ENCODE results near the gene ZNF296.

GRCh38 chr19:45050036-45050435 lies 26.2 kb downstream of the ZNF296 start:
- no peak for TF ChIP-seq CTCF (IDR thresholded peaks at IDR 0.05)
- no peak for TF ChIP-seq POLR2A (IDR thresholded peaks at IDR 0.05)
